Smooth muscle cell (in vitro differentiated cells): Measurements from ENCODE around the gene LRRC40. TPM values are rescaled to one million over a fixed set of nuclear protein-coding genes. Genes with fewer than 3 reads are reported as not detected.
"Not testable (repeated sequence)": the region's sequence is repeated elsewhere in the genome, so short reads cannot be mapped to it uniquely, and the experiment has no call there.

ENCODE experiments used
- DNase-seq: peaks from one replicate; lab custom pipeline; 2025; ENCODE audit not compliant: unreplicated experiment; lab: John Stamatoyannopoulos, UW
- H2AFZ ChIP-seq: fragments of 200-600 bp; sonication (generic); 2 replicates; pipeline ENCODE4 v1.6.0; 2016; ENCODE audit warnings: antibody characterized with exemption, low read depth, mild to moderate bottlenecking
- H3F3A ChIP-seq: fragments of 200-600 bp; sonication (generic); 2 replicates; pipeline ENCODE4 v1.6.0; 2017; ENCODE audit warnings: antibody characterized with exemption, low read depth
- H3K27ac ChIP-seq: fragments of 200-600 bp; sonication (generic); 2 replicates; pipeline ENCODE4 v1.5.1; 2016; ENCODE audit warnings: low read depth, mild to moderate bottlenecking
- H3K27me3 ChIP-seq: fragments of 200-600 bp; sonication (generic); 2 replicates; pipeline ENCODE4 v1.6.1; 2016; ENCODE audit warnings: low read depth, mild to moderate bottlenecking
- H3K36me3 ChIP-seq: fragments of 200-600 bp; sonication (generic); 2 replicates; pipeline ENCODE4 v1.5.1; 2016; ENCODE audit warnings: low read depth
- H3K4me1 ChIP-seq: fragments of 200-600 bp; sonication (generic); 2 replicates; pipeline ENCODE4 v1.5.1; 2016; ENCODE audit warnings: low read depth
- H3K4me2 ChIP-seq: fragments of 200-600 bp; sonication (generic); 2 replicates; pipeline ENCODE4 v1.6.0; 2016; ENCODE audit warnings: mild to moderate bottlenecking
- H3K4me3 ChIP-seq: fragments of 200-600 bp; sonication (generic); 2 replicates; pipeline ENCODE4 v1.5.1; 2016; ENCODE audit warnings: mild to moderate bottlenecking
- H3K79me2 ChIP-seq: fragments of 200-600 bp; sonication (generic); 2 replicates; pipeline ENCODE4 v1.6.0; 2016; ENCODE audit warnings: low read depth, mild to moderate bottlenecking
- H3K9ac ChIP-seq: fragments of 200-600 bp; sonication (generic); 2 replicates; pipeline ENCODE4 v1.6.0; 2016; ENCODE audit warnings: low read depth
- H3K9me3 ChIP-seq: fragments of 200-600 bp; sonication (generic); replicated peaks from 2 replicates; pipeline ENCODE4 v1.5.1; 2016; ENCODE audit warnings: low read depth
- H4K20me1 ChIP-seq: fragments of 200-600 bp; sonication (generic); 2 replicates; pipeline ENCODE4 v1.6.0; 2016; ENCODE audit warnings: low read depth
- CTCF ChIP-seq: fragments of 200-600 bp; sonication (generic); IDR thresholded peaks from 2 replicates; pipeline ENCODE4 v1.5.1; 2017; ENCODE audit warnings: borderline replicate concordance, mild to moderate bottlenecking, antibody characterized with exemption; ENCODE audit not compliant: insufficient read depth, poor library complexity, severe bottlenecking
- WGBS: methylation state at CpG from one replicate; pipeline ENCODE4 v1.1.7; 2016; ENCODE audit warnings: low lambda C conversion rate; 5-methylcytosine and 5-hydroxymethylcytosine counted together
- polyA plus RNA-seq: library from polyadenylated mRNA; unstranded; fragments of >200 nt; fragmentation: Nextera tagmentation; extraction: Ambion mirVana; gene quantifications from 2 replicates; pipeline ENCODE4 v1.2.1, GENCODE V29; 2016
- total RNA-seq: library from RNA; depleted of rRNA; stranded (reverse); fragments of >200 nt; gene quantifications from 2 replicates; pipeline ENCODE4 v1.2.3, GENCODE V29; 2014

Gene LRRC40
- total and polyA plus RNA-seq, 2 experiments from 2014 or later, result 11.8 to 32.9 TPM

- no peaks in the 10 kb centered on the region for H3F3A ChIP-seq
- TF ChIP-seq CTCF, result no peak
- peaks cover 6% of the 10 kb centered on the region for H3K4me1 ChIP-seq
- H3K9me3 ChIP-seq, result no peaks in the 10 kb centered on the region
- no peaks in the 10 kb centered on the region for H3K27me3 ChIP-seq
- H3K27ac ChIP-seq, result no peak overlapping the region
- H2AFZ ChIP-seq, result no peak overlapping the region
- no peak overlapping the region for H3K4me3 ChIP-seq
- H3K36me3 ChIP-seq, result no peaks in the 10 kb centered on the region
- peaks cover 63% of the 10 kb centered on the region for H4K20me1 ChIP-seq
- H3K4me2 ChIP-seq, result no peak overlapping the region
- DNase-seq, result no peak
- no peak overlapping the region for H3K9ac ChIP-seq
- H3K79me2 ChIP-seq, result peaks cover 100% of the 10 kb centered on the region
Observed at GRCh38 chr1:70211541-70211940, 6.2 kb upstream of the LRRC40 start.

- Histone ChIP-seq H3K4me2 (no peak overlapping the region), H3K9ac (no peak overlapping the region), H2AFZ (no peak overlapping the region), H4K20me1 (peaks cover 56% of the 10 kb centered on the region), H3K36me3 (no peaks in the 10 kb centered on the region), H3K27ac (no peak overlapping the region), H3K79me2 (peaks cover 100% of the 10 kb centered on the region), H3K27me3 (no peaks in the 10 kb centered on the region), H3K4me3 (no peak overlapping the region), H3K9me3 (no peaks in the 10 kb centered on the region), H3F3A (peaks cover 6% of the 10 kb centered on the region), H3K4me1 (peaks cover 9% of the 10 kb centered on the region)
- 97% methylated on average over 1 of the region's 1 CpG for WGBS
- no peak for DNase-seq
- no peak for TF ChIP-seq CTCF
Observed at GRCh38 chr1:70210820-70211219, 5.4 kb upstream of the LRRC40 start.

- peaks cover 17% of the 10 kb centered on the region for H3K4me1 ChIP-seq
- H3K36me3 ChIP-seq, result no peaks in the 10 kb centered on the region
- DNase-seq, result no peak
- 97% methylated on average over 7 of the region's 7 CpGs for WGBS
- peaks cover 32% of the 10 kb centered on the region for H4K20me1 ChIP-seq
- no peak overlapping the region for H3K4me2 ChIP-seq
- no peak overlapping the region for H3K27ac ChIP-seq
- peaks cover 8% of the 10 kb centered on the region for H3F3A ChIP-seq
- no peak overlapping the region for H2AFZ ChIP-seq
- H3K27me3 ChIP-seq, result no peaks in the 10 kb centered on the region
- peaks cover 97% of the 10 kb centered on the region for H3K79me2 ChIP-seq
- no peak overlapping the region for H3K4me3 ChIP-seq
- H3K9me3 ChIP-seq, result no peaks in the 10 kb centered on the region
- no peak for TF ChIP-seq CTCF
- H3K9ac ChIP-seq, result no peak overlapping the region
Observed at GRCh38 chr1:70208292-70208691, 2.9 kb upstream of the LRRC40 start.

- H3K4me1 ChIP-seq, result peaks cover 17% of the 10 kb centered on the region
- 95% methylated on average over 4 of the region's 4 CpGs for WGBS
- H3K4me2 ChIP-seq, result peak overlapping the region; percentile 97
- peak overlapping the region; percentile 98 for H3K27ac ChIP-seq
- DNase-seq, result no peak
- H3K27me3 ChIP-seq, result no peaks in the 10 kb centered on the region
- peaks cover 24% of the 10 kb centered on the region for H4K20me1 ChIP-seq
- no peaks in the 10 kb centered on the region for H3K9me3 ChIP-seq
- no peaks in the 10 kb centered on the region for H3K36me3 ChIP-seq
- no peak for TF ChIP-seq CTCF
- H2AFZ ChIP-seq, result no peak overlapping the region
- H3K9ac ChIP-seq, result no peak overlapping the region
- peak overlapping the region; percentile 82 for H3K4me3 ChIP-seq
- peaks cover 97% of the 10 kb centered on the region for H3K79me2 ChIP-seq
- peaks cover 8% of the 10 kb centered on the region for H3F3A ChIP-seq
Observed at GRCh38 chr1:70207492-70207891, 2.1 kb upstream of the LRRC40 start.

GRCh38 chr1:70206833-70207232 lies 1.5 kb upstream of the LRRC40 start:
- peak overlapping the region; percentile 82 for H3K4me3 ChIP-seq
- not testable (repeated sequence) for H3K27me3 ChIP-seq, DNase-seq, H3K36me3 ChIP-seq, H3K9me3 ChIP-seq, H2AFZ ChIP-seq, H3F3A ChIP-seq
- WGBS, result 86% methylated on average over 17 of the region's 17 CpGs
- H3K9ac ChIP-seq, result peak overlapping the region; percentile 94
- peaks cover 17% of the 10 kb centered on the region for H3K4me1 ChIP-seq
- H3K27ac ChIP-seq, result peak overlapping the region; percentile 98
- H3K79me2 ChIP-seq, result peaks cover 97% of the 10 kb centered on the region
- peaks cover 20% of the 10 kb centered on the region for H4K20me1 ChIP-seq
- H3K4me2 ChIP-seq, result peak overlapping the region; percentile 97
